ENCODE data around the gene PCDHGB4. TPM values are rescaled to one million over a fixed set of nuclear protein-coding genes. Genes with fewer than 3 reads are reported as not detected.
"Not testable (repeated sequence)": the region's sequence is repeated elsewhere in the genome, so short reads cannot be mapped to it uniquely, and the experiment has no call there.

The PCDHGB4 gene
- total and polyA plus RNA-seq, 5 donors from 2014 or later = 0.22 TPM; not detected in 4

DNA sequence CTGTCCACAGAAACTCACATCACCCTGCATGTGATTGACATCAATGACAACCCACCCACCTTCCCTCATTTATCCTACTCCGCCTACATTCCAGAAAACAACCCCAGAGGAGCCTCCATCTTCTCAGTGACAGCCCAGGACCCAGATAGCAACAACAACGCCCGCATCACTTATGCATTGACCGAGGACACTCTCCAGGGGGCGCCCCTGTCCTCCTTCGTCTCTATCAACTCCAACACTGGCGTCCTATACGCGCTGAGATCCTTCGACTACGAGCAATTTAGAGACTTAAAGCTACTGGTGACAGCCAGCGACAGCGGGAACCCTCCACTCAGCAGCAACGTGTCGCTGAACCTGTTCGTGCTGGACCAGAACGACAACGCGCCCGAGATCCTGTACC is 42.2 kb upstream of the PCDHGB4 start:
- no peaks in the 10 kb centered on the region for H3K36me3 ChIP-seq (ENCODE audit: control insufficient read depth, insufficient read depth, low read length)
- Mint-ChIP-seq H3K36me3 (peaks cover 4% of the 10 kb centered on the region), H3K4me3 (no peak overlapping the region), H3K4me1 (peaks cover 0 to 4% (median 1%) of the 10 kb centered on the region in 4 donors), H3K27me3 (peaks cover 44% of the 10 kb centered on the region), H3K27ac (no peak overlapping the region), H3K9me3 (peaks cover 9 to 49% (median 21%) of the 10 kb centered on the region in 7 donors)
- H3K27ac ChIP-seq (ENCODE audit: insufficient read depth, low read length, poor library complexity, severe bottlenecking) = no peak overlapping the region
- no peak for ATAC-seq (ENCODE audit: low read depth in 2 of 2)
- no peak overlapping the region for H3K4me3 ChIP-seq (ENCODE audit: low read depth, low read length)
- peaks cover 19 to 28% of the 10 kb centered on the region in 2 experiments for H3K9me3 ChIP-seq (ENCODE audit: control insufficient read depth in 2 of 2, low read length in 2 of 2)
- peaks cover 9% of the 10 kb centered on the region for H3K27me3 ChIP-seq (ENCODE audit: control insufficient read depth, insufficient read depth, low read length)
- no peaks in the 10 kb centered on the region for H3K4me1 ChIP-seq (ENCODE audit: control insufficient read depth, insufficient read depth, low read length, poor library complexity, severe bottlenecking)
- DNase-seq = no peak

DNA sequence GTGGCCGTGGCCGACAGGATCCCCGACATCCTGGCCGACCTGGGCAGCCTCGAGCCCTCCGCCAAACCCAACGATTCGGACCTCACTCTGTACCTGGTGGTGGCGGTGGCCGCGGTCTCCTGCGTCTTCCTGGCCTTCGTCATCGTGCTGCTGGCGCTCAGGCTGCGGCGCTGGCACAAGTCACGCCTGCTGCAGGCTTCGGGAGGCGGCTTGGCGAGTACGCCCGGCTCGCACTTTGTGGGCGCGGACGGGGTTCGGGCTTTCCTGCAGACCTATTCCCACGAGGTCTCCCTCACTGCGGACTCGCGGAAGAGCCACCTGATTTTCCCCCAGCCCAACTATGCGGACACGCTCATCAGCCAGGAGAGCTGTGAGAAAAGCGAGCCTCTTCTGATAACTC is 41.5 kb upstream of the PCDHGB4 start:
- not testable (repeated sequence) for H3K36me3 Mint-ChIP-seq; H3K4me1 ChIP-seq (ENCODE audit: control insufficient read depth, insufficient read depth, low read length, poor library complexity, severe bottlenecking); H3K27ac Mint-ChIP-seq; H3K4me1 Mint-ChIP-seq; H3K4me3 ChIP-seq (ENCODE audit: low read depth, low read length); ATAC-seq (ENCODE audit: low read depth in 2 of 2); DNase-seq; H3K27ac ChIP-seq (ENCODE audit: insufficient read depth, low read length, poor library complexity, severe bottlenecking); H3K36me3 ChIP-seq (ENCODE audit: control insufficient read depth, insufficient read depth, low read length); H3K4me3 Mint-ChIP-seq
- H3K27me3 ChIP-seq (ENCODE audit: control insufficient read depth, insufficient read depth, low read length) = peaks cover 16% of the 10 kb centered on the region
- Mint-ChIP-seq H3K27me3 (peaks cover 42% of the 10 kb centered on the region), H3K9me3 (peaks cover 9 to 53% (median 20%) of the 10 kb centered on the region in 7 donors)
- peaks cover 25 to 31% of the 10 kb centered on the region in 2 experiments for H3K9me3 ChIP-seq (ENCODE audit: control insufficient read depth in 2 of 2, low read length in 2 of 2)

DNA sequence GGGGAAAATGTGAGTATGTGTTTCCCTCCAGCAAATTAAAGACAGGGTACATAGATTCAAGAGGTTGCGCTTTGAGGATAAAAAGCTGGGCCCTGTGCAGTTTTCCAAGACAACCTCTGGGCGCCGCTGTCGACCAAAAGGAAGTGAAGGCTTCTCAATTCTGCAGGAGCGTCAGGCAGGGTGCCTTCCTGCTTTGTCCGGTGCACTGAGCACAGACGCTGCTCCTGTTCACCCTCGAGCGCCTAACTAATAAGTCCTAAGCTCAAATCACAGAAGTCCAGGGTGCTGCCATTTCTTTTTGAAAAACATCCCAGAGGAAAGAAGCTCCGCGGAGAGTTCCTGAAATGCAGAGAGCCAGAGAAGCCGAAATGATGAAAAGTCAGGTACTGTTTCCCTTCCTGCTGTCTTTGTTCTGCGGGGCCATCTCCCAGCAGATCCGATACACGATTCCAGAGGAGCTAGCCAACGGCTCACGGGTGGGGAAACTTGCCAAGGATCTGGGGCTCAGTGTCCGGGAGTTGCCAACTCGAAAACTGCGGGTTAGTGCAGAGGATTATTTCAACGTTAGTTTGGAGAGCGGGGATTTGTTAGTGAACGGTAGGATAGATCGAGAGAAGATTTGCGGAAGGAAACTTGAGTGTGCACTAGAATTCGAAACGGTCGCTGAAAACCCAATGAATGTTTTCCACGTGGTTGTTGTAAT is 37.4 kb upstream of the PCDHGB4 start, which contains the start of gene PCDHGB1:
PCDHGB1 (plus strand) TSS at position 183 of the 703 bp plus-strand sequence; CDS start at position 345, 162 bp downstream.
- Histone ChIP-seq H3K9me3 (ENCODE audit: control insufficient read depth in 2 of 2, low read length in 2 of 2) (peaks cover 14 to 26% of the 10 kb centered on the region in 2 experiments), H3K27ac (ENCODE audit: insufficient read depth, low read length, poor library complexity, severe bottlenecking) (no peak within 1 kb of the TSS), H3K27me3 (ENCODE audit: control insufficient read depth, insufficient read depth, low read length) (peaks cover 29% of the 10 kb centered on the region), H3K4me3 (ENCODE audit: low read depth, low read length) (no peak within 1 kb of the TSS), H3K36me3 (ENCODE audit: control insufficient read depth, insufficient read depth, low read length) (no peaks in the 10 kb centered on the region), H3K4me1 (ENCODE audit: control insufficient read depth, insufficient read depth, low read length, poor library complexity, severe bottlenecking) (no peaks in the 10 kb centered on the region)
- no peak within 1 kb of the TSS for H3K27ac Mint-ChIP-seq
- H3K9me3 Mint-ChIP-seq = peaks cover 4 to 33% (median 9%) of the 10 kb centered on the region in 7 donors
- H3K27me3 Mint-ChIP-seq = peaks cover 31% of the 10 kb centered on the region
- H3K4me3 Mint-ChIP-seq = peak within 1 kb of the TSS in 3 of 4 donors; percentile 21 to 41 (median 32)
- DNase-seq (peak in 1 of 3 donors; percentile 46), ATAC-seq (ENCODE audit: low read depth in 2 of 2) (peak in 1 of 2 donors; percentile 28)
- H3K4me1 Mint-ChIP-seq = peaks cover 0 to 4% (median 1%) of the 10 kb centered on the region in 4 donors
- H3K36me3 Mint-ChIP-seq = peaks cover 3% of the 10 kb centered on the region

DNA sequence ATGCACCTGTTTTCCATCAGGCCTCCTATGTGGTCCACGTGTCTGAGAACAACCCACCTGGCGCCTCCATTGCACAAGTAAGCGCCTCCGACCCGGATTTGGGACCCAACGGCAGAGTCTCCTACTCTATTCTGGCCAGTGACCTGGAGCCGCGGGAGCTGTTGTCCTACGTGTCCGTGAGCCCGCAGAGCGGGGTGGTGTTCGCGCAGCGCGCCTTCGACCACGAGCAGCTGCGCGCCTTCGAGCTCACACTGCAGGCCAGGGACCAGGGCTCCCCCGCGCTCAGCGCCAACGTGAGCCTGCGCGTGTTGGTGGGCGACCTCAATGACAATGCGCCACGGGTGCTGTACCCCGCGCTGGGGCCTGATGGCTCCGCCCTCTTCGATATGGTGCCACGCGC is 35.9 kb upstream of the PCDHGB4 start:
- peaks cover 31% of the 10 kb centered on the region for H3K27me3 Mint-ChIP-seq
- no peak overlapping the region for H3K27ac Mint-ChIP-seq
- no peak for ATAC-seq (ENCODE audit: low read depth in 2 of 2)
- no peak overlapping the region for H3K27ac ChIP-seq (ENCODE audit: insufficient read depth, low read length, poor library complexity, severe bottlenecking)
- no peaks in the 10 kb centered on the region for H3K4me1 ChIP-seq (ENCODE audit: control insufficient read depth, insufficient read depth, low read length, poor library complexity, severe bottlenecking)
- no peak for DNase-seq
- H3K9me3 Mint-ChIP-seq = peaks cover 2 to 33% (median 7%) of the 10 kb centered on the region in 7 donors
- no peak overlapping the region for H3K4me3 ChIP-seq (ENCODE audit: low read depth, low read length)
- H3K4me3 Mint-ChIP-seq = no peak overlapping the region
- H3K9me3 ChIP-seq (ENCODE audit: control insufficient read depth in 2 of 2, low read length in 2 of 2) = peaks cover 12 to 28% of the 10 kb centered on the region in 2 experiments
- H3K27me3 ChIP-seq (ENCODE audit: control insufficient read depth, insufficient read depth, low read length) = peaks cover 31% of the 10 kb centered on the region
- peaks cover 0 to 5% (median 3%) of the 10 kb centered on the region in 4 donors for H3K4me1 Mint-ChIP-seq
- H3K36me3 ChIP-seq (ENCODE audit: control insufficient read depth, insufficient read depth, low read length) = no peaks in the 10 kb centered on the region
- H3K36me3 Mint-ChIP-seq = no peaks in the 10 kb centered on the region

DNA sequence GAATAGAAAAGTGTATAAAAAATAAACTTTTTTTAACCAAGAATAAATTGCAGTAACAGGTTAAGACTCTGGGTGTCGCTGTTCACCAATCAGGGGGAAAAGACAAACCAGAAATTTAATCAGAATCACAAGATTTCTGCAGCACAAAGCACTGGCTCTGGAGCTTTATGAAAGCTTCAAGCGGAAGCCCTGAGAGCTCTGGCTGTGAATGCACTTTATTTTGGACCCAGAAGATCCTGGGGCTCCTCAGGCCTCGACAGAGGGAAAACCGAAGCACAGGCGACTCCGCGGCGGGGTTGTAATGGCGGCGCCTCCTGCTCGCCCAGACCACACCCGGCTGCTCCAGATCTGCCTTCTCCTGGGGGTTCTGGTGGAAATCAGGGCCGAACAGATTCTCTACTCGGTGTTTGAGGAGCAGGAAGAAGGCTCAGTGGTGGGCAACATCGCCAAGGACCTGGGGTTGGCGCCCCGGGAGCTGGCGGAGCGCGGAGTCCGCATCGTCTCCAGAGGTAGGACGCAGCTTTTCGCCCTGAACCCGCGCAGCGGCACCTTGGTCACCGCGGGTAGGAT is 32.5 kb upstream of the PCDHGB4 start, which contains the start of gene PCDHGA4:
PCDHGA4 (plus strand) TSS at position 122 of the 570 bp plus-strand sequence; CDS start at position 209, 87 bp downstream.
- no peak for ATAC-seq (ENCODE audit: low read depth in 2 of 2)
- no peak for DNase-seq
- H3K9me3 Mint-ChIP-seq = peaks cover 0 to 41% (median 13%) of the 10 kb centered on the region in 7 donors
- Histone ChIP-seq H3K9me3 (ENCODE audit: control insufficient read depth in 2 of 2, low read length in 2 of 2) (peaks cover 17 to 28% of the 10 kb centered on the region in 2 experiments), H3K4me1 (ENCODE audit: control insufficient read depth, insufficient read depth, low read length, poor library complexity, severe bottlenecking) (no peaks in the 10 kb centered on the region), H3K4me3 (ENCODE audit: low read depth, low read length) (peak within 1 kb of the TSS; percentile 26), H3K36me3 (ENCODE audit: control insufficient read depth, insufficient read depth, low read length) (no peaks in the 10 kb centered on the region), H3K27ac (ENCODE audit: insufficient read depth, low read length, poor library complexity, severe bottlenecking) (no peak within 1 kb of the TSS), H3K27me3 (ENCODE audit: control insufficient read depth, insufficient read depth, low read length) (peaks cover 26% of the 10 kb centered on the region)
- H3K27me3 Mint-ChIP-seq = peaks cover 46% of the 10 kb centered on the region
- H3K27ac Mint-ChIP-seq = no peak within 1 kb of the TSS
- peaks cover 2 to 10% (median 4%) of the 10 kb centered on the region in 4 donors for H3K4me1 Mint-ChIP-seq
- peak within 1 kb of the TSS in 2 of 4 donors; percentile 8 to 13 for H3K4me3 Mint-ChIP-seq
- H3K36me3 Mint-ChIP-seq = no peaks in the 10 kb centered on the region

DNA sequence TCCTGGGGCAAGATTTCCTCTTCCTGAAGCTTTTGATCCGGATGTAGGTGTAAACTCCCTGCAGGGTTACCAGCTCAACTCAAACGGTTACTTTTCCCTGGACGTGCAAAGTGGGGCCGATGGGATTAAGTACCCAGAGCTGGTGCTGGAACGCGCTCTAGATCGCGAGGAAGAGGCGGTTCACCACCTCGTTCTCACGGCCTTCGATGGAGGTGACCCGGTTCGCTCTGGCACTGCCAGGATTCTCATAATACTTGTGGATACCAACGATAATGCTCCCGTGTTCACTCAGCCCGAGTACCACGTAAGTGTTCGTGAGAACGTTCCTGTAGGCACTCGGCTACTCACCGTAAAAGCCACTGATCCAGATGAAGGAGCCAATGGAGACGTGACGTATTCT is 31.9 kb upstream of the PCDHGB4 start:
- peaks cover 15 to 28% of the 10 kb centered on the region in 2 experiments for H3K9me3 ChIP-seq (ENCODE audit: control insufficient read depth in 2 of 2, low read length in 2 of 2)
- no peak for ATAC-seq (ENCODE audit: low read depth in 2 of 2)
- H3K4me1 Mint-ChIP-seq = peaks cover 0 to 10% (median 4%) of the 10 kb centered on the region in 4 donors
- peaks cover 0 to 42% (median 14%) of the 10 kb centered on the region in 7 donors for H3K9me3 Mint-ChIP-seq
- H3K36me3 ChIP-seq (ENCODE audit: control insufficient read depth, insufficient read depth, low read length) = no peaks in the 10 kb centered on the region
- H3K36me3 Mint-ChIP-seq = peaks cover 2% of the 10 kb centered on the region
- H3K4me3 ChIP-seq (ENCODE audit: low read depth, low read length) = no peak overlapping the region
- H3K27me3 Mint-ChIP-seq = peaks cover 50% of the 10 kb centered on the region
- H3K27me3 ChIP-seq (ENCODE audit: control insufficient read depth, insufficient read depth, low read length) = peaks cover 20% of the 10 kb centered on the region
- no peak overlapping the region for H3K27ac ChIP-seq (ENCODE audit: insufficient read depth, low read length, poor library complexity, severe bottlenecking)
- peak overlapping the region in 1 of 4 donors; percentile 13 for H3K4me3 Mint-ChIP-seq
- no peak for DNase-seq
- no peak overlapping the region for H3K27ac Mint-ChIP-seq
- no peaks in the 10 kb centered on the region for H3K4me1 ChIP-seq (ENCODE audit: control insufficient read depth, insufficient read depth, low read length, poor library complexity, severe bottlenecking)

DNA sequence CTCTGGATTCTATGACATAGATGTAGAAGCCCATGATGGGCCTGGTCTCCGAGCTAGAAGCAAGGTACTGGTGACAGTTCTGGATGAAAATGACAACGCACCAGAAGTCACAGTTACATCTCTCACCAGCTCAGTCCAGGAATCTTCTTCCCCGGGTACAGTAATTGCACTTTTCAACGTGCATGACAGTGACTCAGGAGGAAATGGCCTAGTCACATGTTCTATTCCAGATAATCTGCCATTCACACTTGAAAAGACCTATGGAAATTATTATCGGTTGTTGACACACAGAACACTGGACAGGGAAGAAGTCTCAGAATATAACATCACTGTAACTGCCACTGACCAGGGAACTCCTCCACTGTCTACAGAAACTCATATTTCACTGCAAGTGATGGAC is 31.4 kb upstream of the PCDHGB4 start:
- no peaks in the 10 kb centered on the region for H3K36me3 ChIP-seq (ENCODE audit: control insufficient read depth, insufficient read depth, low read length)
- no peaks in the 10 kb centered on the region for H3K4me1 ChIP-seq (ENCODE audit: control insufficient read depth, insufficient read depth, low read length, poor library complexity, severe bottlenecking)
- peaks cover 0 to 10% (median 5%) of the 10 kb centered on the region in 4 donors for H3K4me1 Mint-ChIP-seq
- peaks cover 15% of the 10 kb centered on the region for H3K27me3 ChIP-seq (ENCODE audit: control insufficient read depth, insufficient read depth, low read length)
- ATAC-seq (ENCODE audit: low read depth in 2 of 2) (no peak), DNase-seq (no peak)
- no peak overlapping the region for H3K4me3 Mint-ChIP-seq
- H3K9me3 ChIP-seq (ENCODE audit: control insufficient read depth in 2 of 2, low read length in 2 of 2) = peaks cover 10 to 28% of the 10 kb centered on the region in 2 experiments
- peaks cover 3% of the 10 kb centered on the region for H3K36me3 Mint-ChIP-seq
- H3K27ac Mint-ChIP-seq = no peak overlapping the region
- peaks cover 0 to 42% (median 14%) of the 10 kb centered on the region in 7 donors for H3K9me3 Mint-ChIP-seq
- no peak overlapping the region for H3K4me3 ChIP-seq (ENCODE audit: low read depth, low read length)
- H3K27ac ChIP-seq (ENCODE audit: insufficient read depth, low read length, poor library complexity, severe bottlenecking) = no peak overlapping the region
- peaks cover 55% of the 10 kb centered on the region for H3K27me3 Mint-ChIP-seq
